ENCODE results near the gene FAT2. TPM values are rescaled to one million over a fixed set of nuclear protein-coding genes. Genes with fewer than 3 reads are reported as not detected.

FAT2 gene
- total RNA-seq, 1 donor from 2014 or later = 0.41 TPM

DNA sequence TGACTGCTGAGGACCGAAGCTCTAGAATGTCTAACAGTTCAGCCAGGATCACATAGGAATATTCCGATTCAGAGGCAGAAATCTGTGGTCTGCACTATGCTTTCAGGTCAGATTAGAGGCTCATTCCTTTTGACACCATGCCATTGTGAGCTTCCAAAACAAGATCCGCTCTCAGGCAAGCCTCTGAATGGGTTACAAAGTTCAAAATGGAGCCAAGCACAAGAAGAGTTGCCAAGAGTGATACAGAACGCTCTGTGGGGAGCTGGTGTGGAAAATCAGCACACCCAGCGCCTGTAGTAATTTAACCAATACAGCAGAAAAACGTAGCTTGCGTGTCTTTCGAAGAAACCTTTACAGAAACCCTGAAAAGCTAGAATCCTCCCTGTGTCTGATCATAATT lies 33.3 kb upstream of the FAT2 start:
- no peaks in the 10 kb centered on the region for H3K27me3 ChIP-seq
- no peaks in the 10 kb centered on the region for H3K4me1 ChIP-seq
- TF ChIP-seq, protein P1, sequence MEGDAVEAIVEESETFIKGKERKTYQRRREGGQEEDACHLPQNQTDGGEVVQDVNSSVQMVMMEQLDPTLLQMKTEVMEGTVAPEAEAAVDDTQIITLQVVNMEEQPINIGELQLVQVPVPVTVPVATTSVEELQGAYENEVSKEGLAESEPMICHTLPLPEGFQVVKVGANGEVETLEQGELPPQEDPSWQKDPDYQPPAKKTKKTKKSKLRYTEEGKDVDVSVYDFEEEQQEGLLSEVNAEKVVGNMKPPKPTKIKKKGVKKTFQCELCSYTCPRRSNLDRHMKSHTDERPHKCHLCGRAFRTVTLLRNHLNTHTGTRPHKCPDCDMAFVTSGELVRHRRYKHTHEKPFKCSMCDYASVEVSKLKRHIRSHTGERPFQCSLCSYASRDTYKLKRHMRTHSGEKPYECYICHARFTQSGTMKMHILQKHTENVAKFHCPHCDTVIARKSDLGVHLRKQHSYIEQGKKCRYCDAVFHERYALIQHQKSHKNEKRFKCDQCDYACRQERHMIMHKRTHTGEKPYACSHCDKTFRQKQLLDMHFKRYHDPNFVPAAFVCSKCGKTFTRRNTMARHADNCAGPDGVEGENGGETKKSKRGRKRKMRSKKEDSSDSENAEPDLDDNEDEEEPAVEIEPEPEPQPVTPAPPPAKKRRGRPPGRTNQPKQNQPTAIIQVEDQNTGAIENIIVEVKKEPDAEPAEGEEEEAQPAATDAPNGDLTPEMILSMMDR (IDR thresholded peaks at IDR 0.05) = no peak
- H3K4me3 ChIP-seq = no peak overlapping the region
- H3K9me3 ChIP-seq = no peaks in the 10 kb centered on the region
- H3K27ac ChIP-seq = no peak overlapping the region
- ATAC-seq = no peak
- DNase-seq = no peak
- intact Hi-C loops (cut with DNase I) = no loop called here
- no peaks in the 10 kb centered on the region for H3K36me3 ChIP-seq

DNA sequence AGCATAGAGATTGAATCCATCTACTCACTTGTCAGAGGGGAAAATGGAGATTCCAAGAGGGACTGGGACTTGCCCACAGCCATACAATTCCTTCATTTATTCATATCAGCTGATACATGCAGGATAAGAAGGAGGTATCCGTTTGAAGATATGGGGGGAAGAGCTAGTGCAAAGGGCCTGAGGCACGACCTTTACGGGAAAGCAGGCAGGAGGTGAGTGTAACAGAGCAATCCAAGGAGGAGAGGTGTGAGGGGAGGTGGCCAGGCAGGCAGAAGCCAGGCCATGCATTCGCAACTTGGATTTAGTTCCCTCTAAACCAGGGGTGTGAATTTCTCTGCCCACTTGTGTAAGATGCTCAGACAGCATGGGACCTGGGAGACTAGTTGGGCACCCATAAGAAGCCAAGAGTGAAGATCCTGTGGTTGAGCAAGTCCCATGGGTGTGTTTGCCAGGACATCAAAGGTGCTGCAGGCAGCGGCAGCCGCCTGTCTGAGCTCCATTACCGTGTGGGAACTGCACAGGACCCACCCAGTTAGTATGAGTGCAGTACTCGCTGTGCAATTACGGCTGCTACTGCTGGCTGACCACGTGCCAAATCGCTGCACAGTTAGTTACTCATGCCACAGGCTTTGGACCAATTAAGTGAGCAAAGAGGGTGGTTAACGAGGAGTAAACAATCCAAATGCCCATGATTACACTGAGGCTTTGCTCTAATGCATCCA lies 31.4 kb upstream of the FAT2 start:
- no peak for ATAC-seq
- Histone ChIP-seq H3K27ac (no peak overlapping the region), H3K4me3 (no peak overlapping the region), H3K36me3 (no peaks in the 10 kb centered on the region), H3K27me3 (no peaks in the 10 kb centered on the region), H3K9me3 (no peaks in the 10 kb centered on the region), H3K4me1 (no peaks in the 10 kb centered on the region)
- intact Hi-C loops (cut with DNase I) = no loop called here
- no peak for DNase-seq
- TF ChIP-seq, protein P1 (IDR thresholded peaks at IDR 0.05) = no peak

DNA sequence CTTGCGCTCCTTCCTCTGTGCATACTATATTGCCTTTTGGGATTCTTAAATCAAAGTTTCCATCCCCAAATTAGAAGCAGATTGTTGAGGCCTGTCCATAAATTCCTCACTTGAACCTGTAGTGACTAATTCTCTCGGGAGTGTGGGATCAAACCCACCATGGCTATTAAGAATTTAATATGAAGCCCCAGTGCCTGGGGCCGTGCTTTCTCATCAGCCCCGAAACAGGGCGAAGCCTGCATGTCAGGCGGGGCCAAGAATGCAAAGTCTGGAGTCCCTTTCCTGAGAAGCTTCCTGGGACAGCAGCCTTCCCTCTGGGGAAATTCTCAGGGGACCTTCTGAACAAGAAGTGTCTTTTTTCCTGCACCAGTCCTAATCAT lies 29.3 kb upstream of the FAT2 start:
- no peak for ATAC-seq

DNA sequence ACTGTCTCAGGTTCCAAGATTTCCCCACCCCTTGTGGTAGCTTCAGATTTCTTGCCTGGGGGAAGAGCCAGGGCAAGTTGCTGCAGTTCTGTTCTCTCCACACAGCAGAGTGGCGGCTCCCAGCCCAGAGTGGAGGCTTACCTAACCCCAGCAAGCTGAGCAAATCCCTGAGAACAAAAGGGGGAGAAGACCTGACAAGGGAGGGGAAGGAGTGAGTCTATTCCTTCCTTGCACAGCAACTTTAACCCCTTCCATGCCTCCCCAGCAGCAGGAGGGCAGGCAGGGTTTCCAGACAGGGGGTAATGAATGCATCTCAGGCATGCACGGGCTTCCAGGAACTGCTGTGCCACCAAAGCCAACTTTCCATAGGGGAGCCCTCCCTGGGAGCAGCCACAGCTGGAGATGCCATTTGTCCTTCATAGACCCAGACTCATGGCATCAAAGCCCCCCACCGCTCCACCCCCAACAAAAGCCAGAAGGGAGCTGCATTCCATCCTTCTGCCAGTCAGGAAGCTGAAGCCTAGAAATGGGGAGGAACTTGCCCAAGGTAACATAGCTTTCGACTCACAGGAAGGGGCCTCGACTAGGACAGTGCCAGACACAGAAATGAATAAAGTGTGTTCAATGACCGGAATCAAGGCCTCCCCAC lies 28.8 kb upstream of the FAT2 start:
- intact Hi-C loops (cut with DNase I) = no loop called here
- TF ChIP-seq, protein P1 (IDR thresholded peaks at IDR 0.05) = no peak
- ATAC-seq (no peak), DNase-seq (no peak)
- no peaks in the 10 kb centered on the region for H3K9me3 ChIP-seq
- H3K36me3 ChIP-seq = no peaks in the 10 kb centered on the region
- H3K4me3 ChIP-seq = no peak overlapping the region
- H3K27me3 ChIP-seq = no peaks in the 10 kb centered on the region
- no peaks in the 10 kb centered on the region for H3K4me1 ChIP-seq
- H3K27ac ChIP-seq = no peak overlapping the region

More for the DNA sequence above, 29.3 kb upstream of the FAT2 start:
- intact Hi-C loops (cut with DNase I) = no loop called here
- Histone ChIP-seq H3K27ac (no peak overlapping the region), H3K9me3 (no peaks in the 10 kb centered on the region), H3K36me3 (no peaks in the 10 kb centered on the region), H3K4me3 (no peak overlapping the region), H3K27me3 (no peaks in the 10 kb centered on the region), H3K4me1 (no peaks in the 10 kb centered on the region)
- TF ChIP-seq, protein P1 (IDR thresholded peaks at IDR 0.05) = no peak
- DNase-seq = no peak

DNA sequence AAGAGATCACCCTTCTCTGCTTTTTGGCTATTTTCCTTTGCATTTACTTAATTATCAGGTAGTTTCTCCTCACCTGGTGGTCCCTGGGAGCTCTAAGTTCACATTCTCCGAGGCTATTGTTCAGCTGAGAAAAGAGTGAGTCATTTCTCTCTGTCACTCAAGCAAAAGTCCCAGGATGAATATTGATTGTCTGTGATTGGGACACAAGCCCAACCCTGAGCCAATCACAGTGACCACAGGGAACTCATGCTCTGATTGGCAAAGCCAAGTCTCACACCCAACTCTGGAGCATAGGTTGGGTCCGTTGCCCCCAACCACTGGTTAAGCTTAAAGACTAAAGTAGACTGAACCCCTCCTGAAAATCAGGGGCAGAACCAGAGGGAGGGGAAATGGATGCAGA lies 27.8 kb upstream of the FAT2 start:
- no peaks in the 10 kb centered on the region for H3K27me3 ChIP-seq
- no peaks in the 10 kb centered on the region for H3K9me3 ChIP-seq
- TF ChIP-seq, protein P1 (IDR thresholded peaks at IDR 0.05) = no peak
- H3K27ac ChIP-seq = no peak overlapping the region
- intact Hi-C loops (cut with DNase I) = no loop called here
- no peak overlapping the region for H3K4me3 ChIP-seq
- DNase-seq = no peak
- no peaks in the 10 kb centered on the region for H3K36me3 ChIP-seq
- no peaks in the 10 kb centered on the region for H3K4me1 ChIP-seq
- ATAC-seq = no peak

Measured in upper lobe of right lung (tissue), 1 donor.